ENCODE measurements around the gene RFTN1.
"Not testable (repeated sequence)": the region's sequence is repeated elsewhere in the genome, so short reads cannot be mapped to it uniquely, and the experiment has no call there.

Gene RFTN1

GRCh38 chr3:16506884-16507577, 6.5 kb downstream of the RFTN1 start:
- no peak for DNase-seq

GRCh38 chr3:16506451-16506850, 7.0 kb downstream of the RFTN1 start:
- DNase-seq, result no peak

- DNase-seq, result no peak
These were observed 8.8 kb downstream of the RFTN1 start for GRCh38 chr3:16504692-16505091.

GRCh38 chr3:16504242-16504641, 9.3 kb downstream of the RFTN1 start:
- DNase-seq, result no peak

DNA sequence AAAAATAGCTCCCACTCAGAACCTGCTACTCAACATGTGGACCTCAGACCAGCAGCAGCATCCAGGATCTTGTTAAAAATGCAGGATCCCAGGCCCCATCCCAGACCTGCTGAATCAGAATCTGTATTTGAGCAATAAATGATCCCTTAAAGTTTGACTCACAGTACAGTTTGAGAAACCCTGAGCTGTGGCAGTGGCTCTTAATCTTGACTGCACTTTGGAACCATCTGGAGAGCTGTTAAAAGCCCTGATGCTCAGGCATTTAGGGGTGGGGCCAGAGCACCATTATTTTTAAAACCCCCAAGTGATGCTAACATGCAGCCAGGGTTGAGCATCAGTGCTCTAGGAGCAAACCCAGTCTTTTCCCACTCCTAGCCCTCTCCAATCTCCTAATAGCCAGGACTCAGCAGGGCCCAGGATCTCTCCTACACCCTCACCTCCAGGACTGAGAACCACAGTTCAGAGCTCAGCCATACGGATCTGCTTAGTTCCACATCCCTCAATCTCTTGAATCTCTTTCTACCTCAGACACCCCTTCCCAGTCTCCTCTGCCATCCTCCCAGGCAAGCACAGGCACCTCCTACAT, 10.2 kb downstream of the RFTN1 start:
- DNase-seq, result no peak

DNA sequence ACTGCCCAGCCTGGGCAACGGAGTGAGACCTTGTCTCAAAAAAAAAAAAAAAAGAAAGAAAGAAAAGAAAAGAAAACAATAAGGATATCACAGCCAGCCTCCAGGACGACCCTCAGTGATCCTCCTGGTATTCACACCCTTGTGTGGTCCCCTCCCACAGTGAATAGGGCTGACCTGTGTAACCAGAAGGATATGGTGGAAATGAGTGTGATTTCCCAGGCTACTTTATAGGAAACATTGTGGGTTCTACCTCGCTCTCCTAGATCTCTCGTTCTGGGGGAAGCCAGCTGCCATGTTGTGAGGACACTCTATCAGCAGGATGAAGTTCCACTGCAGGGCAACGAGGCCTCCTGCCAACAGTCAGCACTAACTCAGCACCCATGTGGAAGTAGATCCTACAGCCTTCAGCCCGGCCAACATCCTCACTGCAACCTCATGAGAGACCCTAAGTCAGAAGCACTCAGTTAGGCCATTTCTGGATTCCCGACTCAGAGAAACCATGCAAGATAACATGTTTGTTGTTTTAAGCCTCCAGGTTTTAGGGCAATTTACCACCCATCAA, 11.1 kb downstream of the RFTN1 start:
- DNase-seq, result no peak

DNA sequence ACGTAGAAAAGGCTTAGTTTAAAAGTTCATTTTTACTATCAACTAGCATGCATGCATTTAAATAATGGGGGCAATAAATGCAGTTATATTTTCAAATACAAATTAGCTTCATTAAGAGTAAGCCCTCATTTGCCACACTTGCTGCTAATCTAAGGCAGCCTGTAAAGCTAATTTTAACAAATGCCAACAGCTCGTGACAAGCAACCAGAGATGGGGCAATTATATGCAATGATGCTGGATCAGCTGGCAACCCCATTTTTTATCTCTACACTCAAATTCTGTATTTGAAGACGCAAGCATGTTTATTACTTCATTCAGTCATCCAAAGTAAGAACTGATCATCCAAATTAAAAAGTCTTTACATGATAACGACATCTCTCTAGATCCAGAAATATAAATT, 12.1 kb downstream of the RFTN1 start:
- DNase-seq, result no peak

DNA sequence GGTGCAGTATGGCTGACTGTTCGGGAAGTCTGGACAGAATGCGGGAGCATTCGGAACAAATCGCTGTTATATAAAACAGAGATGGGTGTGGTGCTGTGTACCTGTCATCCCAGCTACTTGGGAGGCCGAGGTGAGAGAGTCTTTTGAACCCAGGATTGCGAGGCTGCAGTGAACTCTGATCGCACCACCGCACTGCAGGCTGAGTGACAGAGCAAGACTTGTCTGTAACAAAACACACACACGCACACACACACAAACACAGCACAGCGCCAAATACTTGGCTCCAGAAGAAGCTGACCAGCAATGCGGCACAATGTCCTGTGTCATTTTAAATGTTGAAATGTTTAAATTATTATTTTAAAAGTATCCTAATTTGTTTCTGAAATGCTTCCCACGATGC, 12.6 kb downstream of the RFTN1 start:
- DNase-seq, result no peak

GRCh38 chr3:16500093-16500492, 13.4 kb downstream of the RFTN1 start:
- DNase-seq, result no peak

GRCh38 chr3:16499351-16499750, 14.1 kb downstream of the RFTN1 start:
- no peak for DNase-seq

GRCh38 chr3:16498130-16498890, 15.2 kb downstream of the RFTN1 start:
- DNase-seq, result no peak

DNA sequence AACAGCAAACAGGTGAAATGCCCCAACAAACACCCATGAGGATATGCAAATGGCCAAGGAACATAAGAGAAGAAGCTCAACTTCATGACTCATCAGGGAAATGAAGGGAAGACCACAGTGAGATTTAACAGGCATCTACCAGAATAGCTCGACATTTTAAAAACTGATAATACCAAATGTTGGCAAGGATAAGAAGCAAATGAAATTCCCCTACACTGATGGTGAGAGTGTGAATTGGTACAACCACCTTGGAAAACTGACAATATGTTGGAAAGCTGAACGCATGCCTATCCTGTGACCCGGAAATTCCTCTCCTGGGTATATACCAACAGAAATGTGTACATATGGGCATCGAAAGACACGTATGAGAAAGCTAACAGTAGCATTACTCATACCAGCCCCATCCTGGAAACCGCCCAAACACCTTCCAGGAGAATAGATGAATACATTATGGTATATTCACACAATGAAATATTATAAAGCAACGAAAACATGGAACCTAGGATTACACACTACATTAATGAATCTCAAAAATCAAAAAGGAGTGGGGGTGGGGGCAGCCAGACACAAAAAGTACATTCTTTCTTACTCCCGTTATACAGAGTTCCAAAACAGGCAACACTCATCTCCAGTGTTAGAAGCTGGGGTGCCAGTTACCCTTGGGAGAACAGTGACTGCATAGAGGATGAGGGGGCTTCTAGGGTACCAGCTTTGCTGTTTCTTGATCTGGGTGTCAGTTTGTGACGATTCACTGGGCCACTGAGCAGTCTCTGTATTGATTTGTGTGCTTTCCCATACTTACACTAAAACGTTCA, 16.9 kb downstream of the RFTN1 start:
- DNase-seq, result no peak

GRCh38 chr3:16496008-16496407, 17.5 kb downstream of the RFTN1 start:
- peak in 2 of 6 experiments; percentile 14 to 29 for DNase-seq

- DNase-seq, result no peak
These were observed 18.6 kb downstream of the RFTN1 start for GRCh38 chr3:16494814-16495431.

DNA sequence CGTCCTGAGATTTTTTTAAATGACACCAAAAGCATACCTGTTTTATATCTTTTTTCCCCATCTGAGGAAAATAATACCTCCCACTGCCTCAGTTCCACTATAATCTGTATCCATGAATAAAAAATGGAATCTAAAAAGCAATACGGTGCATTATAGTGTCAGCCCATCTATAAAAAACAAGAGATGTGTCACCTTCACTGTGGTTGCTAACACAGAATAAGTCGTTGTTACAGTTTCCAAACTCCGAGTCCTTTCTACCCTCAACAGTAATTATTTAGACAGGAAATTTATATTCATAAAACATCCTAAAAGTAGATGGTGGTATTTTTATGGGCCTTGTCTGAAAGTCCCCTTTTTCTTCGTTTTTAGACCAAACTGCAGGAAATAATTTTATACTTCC, 19.4 kb downstream of the RFTN1 start:
- DNase-seq, result no peak

- no peak for DNase-seq
These were observed 23.4 kb downstream of the RFTN1 start for GRCh38 chr3:16490062-16490619.

DNA sequence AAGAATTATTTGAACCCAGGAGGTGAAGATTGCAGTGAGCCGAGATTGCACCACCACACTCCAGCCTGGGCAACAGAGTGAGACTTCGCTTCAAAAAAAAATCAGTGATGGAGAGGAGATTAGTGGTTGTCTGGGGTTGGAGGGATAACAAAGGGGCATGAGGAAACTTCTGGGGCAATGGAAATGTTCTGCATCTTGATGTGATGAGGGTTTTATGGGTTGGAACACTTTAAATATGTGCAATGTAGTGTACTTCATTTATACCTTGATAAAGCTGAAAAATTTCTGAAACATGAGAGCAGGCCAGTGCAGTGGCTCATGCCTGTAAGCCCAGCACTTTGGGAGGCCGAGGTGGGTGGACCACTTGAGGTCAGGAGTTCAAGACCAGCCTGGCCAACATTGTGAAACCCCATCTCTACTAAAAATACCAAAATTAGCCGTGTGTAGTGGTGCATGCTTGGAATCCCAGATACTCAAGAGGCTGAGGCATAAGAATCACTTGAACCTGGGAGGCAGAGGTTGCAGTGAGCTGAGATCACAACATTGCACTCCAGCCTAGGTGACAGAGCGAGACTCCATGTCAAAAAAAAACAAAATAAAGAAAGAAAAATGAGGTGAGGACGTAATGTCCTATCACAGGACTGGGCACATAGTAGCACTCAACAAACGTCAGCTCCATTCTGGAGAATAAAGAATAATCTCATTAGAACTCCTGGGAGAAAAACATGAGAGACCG, 24.0 kb downstream of the RFTN1 start:
- DNase-seq, result not testable (repeated sequence)

DNA sequence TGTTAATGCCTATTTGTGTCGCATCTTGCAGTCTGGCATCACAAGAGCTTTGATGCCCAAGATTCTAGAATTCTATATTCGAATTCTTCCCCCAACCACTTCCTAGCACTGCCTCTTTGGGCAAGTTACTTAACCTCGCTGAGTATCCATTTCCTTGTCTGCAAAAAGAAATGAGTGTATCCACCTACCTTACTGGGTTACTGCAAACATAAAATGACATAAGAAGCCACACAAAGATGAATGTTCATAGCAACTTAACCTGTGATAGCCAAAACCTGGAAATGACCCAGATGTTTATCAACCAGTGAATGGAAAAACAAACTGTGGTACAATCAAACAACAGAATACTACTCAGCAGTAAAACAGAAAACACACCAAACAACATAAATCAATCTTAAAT, 24.9 kb downstream of the RFTN1 start:
- DNase-seq, result no peak

DNA sequence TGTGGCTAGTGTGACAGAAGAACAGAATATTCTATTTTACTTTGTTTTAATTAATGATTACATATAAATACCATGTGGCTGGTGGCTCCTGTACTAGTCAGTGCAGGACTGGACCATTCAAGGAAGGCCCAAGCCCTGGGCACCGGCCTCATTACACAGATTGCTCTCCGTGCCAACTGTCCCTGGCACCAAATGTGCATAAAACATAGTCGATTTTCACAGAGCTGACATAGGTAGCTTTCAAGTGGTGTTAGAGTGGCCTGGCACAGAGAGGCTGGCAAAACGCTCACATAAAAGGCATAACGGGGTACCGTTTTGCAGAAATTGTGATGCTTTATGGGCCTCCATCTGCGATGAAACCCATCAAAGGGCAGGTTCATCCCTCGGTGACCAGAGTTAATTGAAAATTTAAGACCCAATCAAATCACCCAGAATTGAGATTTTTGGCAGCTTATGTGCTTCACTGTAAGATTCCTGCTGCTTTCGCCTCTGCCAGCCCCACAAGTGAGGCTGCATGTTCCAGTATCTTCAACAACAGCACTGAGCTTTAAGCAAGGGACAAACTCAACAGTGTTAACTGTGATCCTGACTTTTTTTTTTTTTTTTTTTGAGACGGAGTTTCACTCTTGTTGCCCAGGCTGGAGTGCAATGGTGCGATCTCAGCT, 25.9 kb downstream of the RFTN1 start:
- DNase-seq, result no peak

- no peak for DNase-seq
These were observed 26.5 kb downstream of the RFTN1 start for GRCh38 chr3:16486951-16487480.

DNA sequence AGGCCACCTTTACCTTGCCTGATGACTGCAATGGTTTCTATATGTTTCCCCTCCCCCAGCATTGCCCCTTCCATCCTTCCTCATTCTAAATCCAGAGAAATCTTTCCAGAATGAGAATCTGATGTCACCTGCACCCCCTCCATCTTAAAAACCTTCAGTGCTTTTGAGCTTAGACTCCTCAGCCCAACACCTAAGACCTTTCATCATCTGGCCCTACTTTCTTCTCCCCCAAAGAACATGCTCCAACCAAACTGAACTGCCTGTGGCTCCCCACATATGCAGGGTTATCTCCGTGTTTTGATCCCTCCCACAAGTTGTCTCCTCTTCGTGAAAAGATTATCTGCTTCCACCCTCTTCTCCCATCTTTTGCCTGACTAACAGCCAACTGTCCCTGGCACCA, 27.3 kb downstream of the RFTN1 start:
- no peak for DNase-seq

Data from stimulated activated naive CD4-positive, alpha-beta T cell (primary cell).